Motor neuron (in vitro differentiated cells): Measurements from ENCODE around the gene HSPBAP1. TPM values are rescaled to one million over a fixed set of nuclear protein-coding genes. Genes with fewer than 3 reads are reported as not detected.

Source experiments
- ATAC-seq, 8 experiments: fragments of 200-7000 bp; cut with Tn5 transposase; replicated peaks in 6 of 8; 2 replicates each; pipeline ENCODE4 v1.8.0; 2021; ENCODE audit warnings: mild to moderate bottlenecking in 8 of 8, moderate library complexity in 8 of 8
- H3K27ac ChIP-seq, 2 donors: fragments of 250-450 bp; sonication (Bioruptor Pico); 2 replicates each; pipeline ENCODE4 v1.9.0; 2021; ENCODE audit warnings: antibody characterized with exemption in 2 of 2, mild to moderate bottlenecking in 2 of 2, moderate library complexity in 1 of 2
- H3K4me1 ChIP-seq, 2 donors: fragments of 250-450 bp; sonication (Bioruptor Pico); replicated peaks in 1 of 2; 2 replicates each; pipeline ENCODE4 v1.6.1; 2021; ENCODE audit warnings: antibody characterized with exemption in 2 of 2, mild to moderate bottlenecking in 2 of 2, moderate library complexity in 1 of 2
- H3K4me3 ChIP-seq, 5 donors: fragments of 250-450 bp; sonication (Bioruptor Pico); 2 replicates each; pipeline ENCODE4 v1.9.0; 2021; ENCODE audit warnings: antibody characterized with exemption in 5 of 5, mild to moderate bottlenecking in 5 of 5, moderate library complexity in 4 of 5
- WGBS, 10 experiments: fragments of 450-650 bp; shearing (Covaris generic); methylation state at CpG; one replicate each; pipeline ENCODE4 v1.0.0; 2022; 5-methylcytosine and 5-hydroxymethylcytosine counted together
- in situ Hi-C, 9 experiments: fragments of 400-800 bp; cut with MboI; loops; one replicate each; pipeline ENCODE4 v1.15.0; 2021; ENCODE audit warnings: low sequenced_read_pairs in 9 of 9, low pct_unique_long_range_greater_than_20kb in 2 of 9; ENCODE audit not compliant: unreplicated experiment in 9 of 9
- total RNA-seq, 8 experiments: library from RNA; unstranded; fragments of 300-600 nt; gene quantifications; 2 replicates each; pipeline versions ENCODE4 v1.2.3 to v1.2.4, GENCODE V29; 2022

HSPBAP1 gene
- total RNA-seq, 8 experiments from 2014 or later: 4.3 to 37.5 (median 7.2) TPM

- Histone ChIP-seq H3K27ac (no peak overlapping the region), H3K4me3 (no peak overlapping the region), H3K4me1 (peaks cover 6 to 8% of the 10 kb centered on the region in 2 donors)
- in situ Hi-C loops: no loop called here
- 33 to 100% (median 85%) methylated on average over 1 to 2 of the region's 2 CpGs; no CpG with 5 or more reads in 4 of the 10 experiments for WGBS, 10 experiments
- ATAC-seq: no peak
Measured at GRCh38 chr3:122799322-122799721, 5.7 kb upstream of the HSPBAP1 start.

GRCh38 chr3:122797291-122797690, 3.7 kb upstream of the HSPBAP1 start:
- Histone ChIP-seq H3K4me3 (no peak overlapping the region), H3K27ac (no peak overlapping the region), H3K4me1 (peaks cover 9 to 13% of the 10 kb centered on the region in 2 donors)
- no peak for ATAC-seq
- WGBS, 10 experiments: 63 to 100% (median 88%) methylated on average over 1 to 3 of the region's 3 CpGs
- in situ Hi-C loops: no loop called here

GRCh38 chr3:122795674-122796195, 2.1 kb upstream of the HSPBAP1 start:
- 0 to 33% (median 19%) methylated on average over 1 to 4 of the region's 11 CpGs; no CpG with 5 or more reads in 3 of the 10 experiments for WGBS, 10 experiments
- in situ Hi-C loops: no loop called here
- peak overlapping the region; percentile 57 to 88 for H3K27ac ChIP-seq
- peaks cover 9 to 13% of the 10 kb centered on the region in 2 donors for H3K4me1 ChIP-seq
- peak overlapping the region; percentile 49 to 99 (median 79) for H3K4me3 ChIP-seq
- no peak for ATAC-seq

GRCh38 chr3:122794779-122795673, 1.4 kb upstream of the HSPBAP1 start, which contains the start of gene SLC49A4:
TSS of gene SLC49A4 (plus strand) at chr3:122795069. CDS start at chr3:122795193, 124 bp downstream.
- ATAC-seq: peak; percentile 74 to 91 (median 88)
- 0% methylated on average over 1 to 13 of the region's 84 CpGs; no CpG with 5 or more reads in 4 of the 10 experiments for WGBS, 10 experiments
- in situ Hi-C loops: no loop called here

GRCh38 chr3:122794483-122794778, 800 bp upstream of the HSPBAP1 start:
- ATAC-seq: no peak
- H3K27ac ChIP-seq: no peak overlapping the region

More at GRCh38 chr3:122794779-122795673, 1.4 kb upstream of the HSPBAP1 start, which contains the start of gene SLC49A4:
- Histone ChIP-seq H3K27ac (peak within 1 kb of the TSS; percentile 57 to 88), H3K4me3 (peak within 1 kb of the TSS; percentile 49 to 99 (median 79)), H3K4me1 (peaks cover 9 to 13% of the 10 kb centered on the region in 2 donors)

GRCh38 chr3:122789585-122790273, 3.9 kb downstream of the HSPBAP1 start:
- ATAC-seq: no peak
- peaks cover 3 to 5% of the 10 kb centered on the region in 2 donors for H3K4me1 ChIP-seq
- WGBS, 10 experiments: 77 to 100% (median 90%) methylated on average over 3 to 11 of the region's 11 CpGs
- no peak overlapping the region for H3K4me3 ChIP-seq
- in situ Hi-C loops: no loop called here
- no peak overlapping the region for H3K27ac ChIP-seq

More at GRCh38 chr3:122794483-122794778, 800 bp upstream of the HSPBAP1 start:
- in situ Hi-C loops: no loop called here
- WGBS, 10 experiments: 0 to 5% (median 1%) methylated on average over 4 to 6 of the region's 6 CpGs; no CpG with 5 or more reads in 1 of the 10 experiments
- H3K4me1 ChIP-seq: peaks cover 9 to 13% of the 10 kb centered on the region in 2 donors
- peak overlapping the region; percentile 49 to 99 (median 79) for H3K4me3 ChIP-seq

- peaks cover 2% of the 10 kb centered on the region in 2 donors for H3K4me1 ChIP-seq
- in situ Hi-C loops: no loop called here
- no peak for ATAC-seq
- WGBS, 10 experiments: 70 to 100% (median 100%) methylated on average over 1 to 2 of the region's 2 CpGs; no CpG with 5 or more reads in 1 of the 10 experiments
- no peak overlapping the region for H3K4me3 ChIP-seq
- H3K27ac ChIP-seq: no peak overlapping the region
Measured at GRCh38 chr3:122787872-122788271, 5.8 kb downstream of the HSPBAP1 start.

GRCh38 chr3:122786066-122786465, 7.6 kb downstream of the HSPBAP1 start:
- Histone ChIP-seq H3K4me1 (no peaks in the 10 kb centered on the region), H3K27ac (no peak overlapping the region), H3K4me3 (no peak overlapping the region)
- no peak for ATAC-seq
- in situ Hi-C loops: no loop called here
- WGBS, 10 experiments: 0 to 100% (median 100%) methylated on average over 1 of the region's 1 CpG; no CpG with 5 or more reads in 1 of the 10 experiments

- in situ Hi-C loops: no loop called here
- no peak for ATAC-seq
- Histone ChIP-seq H3K4me1 (no peaks in the 10 kb centered on the region), H3K27ac (no peak overlapping the region), H3K4me3 (no peak overlapping the region)
- 44 to 100% (median 93%) methylated on average over 1 of the region's 1 CpG; no CpG with 5 or more reads in 4 of the 10 experiments for WGBS, 10 experiments
Measured at GRCh38 chr3:122785231-122785630, 8.4 kb downstream of the HSPBAP1 start.

- H3K4me1 ChIP-seq: no peaks in the 10 kb centered on the region
- no peak overlapping the region for H3K4me3 ChIP-seq
- ATAC-seq: no peak
- WGBS, 10 experiments: 40 to 100% (median 100%) methylated on average over 1 of the region's 1 CpG; no CpG with 5 or more reads in 5 of the 10 experiments
- H3K27ac ChIP-seq: no peak overlapping the region
- in situ Hi-C loops: no loop called here
Measured at GRCh38 chr3:122784436-122784835, 9.2 kb downstream of the HSPBAP1 start.

GRCh38 chr3:122782804-122783203, 10.8 kb downstream of the HSPBAP1 start:
- 43 to 100% (median 100%) methylated on average over 1 of the region's 1 CpG; no CpG with 5 or more reads in 4 of the 10 experiments for WGBS, 10 experiments
- ATAC-seq: no peak
- H3K4me1 ChIP-seq: no peaks in the 10 kb centered on the region
- in situ Hi-C loops: no loop called here
- no peak overlapping the region for H3K4me3 ChIP-seq
- no peak overlapping the region for H3K27ac ChIP-seq

GRCh38 chr3:122777563-122777962, 16.1 kb downstream of the HSPBAP1 start:
- Histone ChIP-seq H3K4me1 (no peaks in the 10 kb centered on the region), H3K4me3 (no peak overlapping the region), H3K27ac (no peak overlapping the region)
- in situ Hi-C loops: no loop called here
- ATAC-seq: peak in 1 of 8 experiments; percentile 22
- 50 to 100% (median 70%) methylated on average over 1 to 3 of the region's 3 CpGs; no CpG with 5 or more reads in 1 of the 10 experiments for WGBS, 10 experiments
